ENCODE data around the gene ZNF653. TPM values are rescaled to one million over a fixed set of nuclear protein-coding genes. Genes with fewer than 3 reads are reported as not detected.
A peak's percentile ranks its signal among the peaks of the same experiment; 100 is the strongest.

ZNF653 gene
- polyA plus RNA-seq, 2 of the 4 experiments (the other 2 are of a cell fraction): 2.9 to 4.2 TPM

GRCh38 chr19:11499220-11499726 is 6.4 kb downstream of the ZNF653 start:
- H3K9me3 ChIP-seq: no peaks in the 10 kb centered on the region
- H3K4me3 ChIP-seq: no peak overlapping the region
- ChIA-PET CTCF (interaction anchor here (0.8 kb wide), 1 partner anchor 90 kb away, joined by 3 read pairs; no protein-coding TSS in a partner anchor), POLR2A (interaction anchor here (0.8 kb wide), 1 partner anchor 27 kb away, joined by 6 read pairs; no protein-coding TSS in a partner anchor)
- H3K4me2 ChIP-seq: no peak overlapping the region
- peaks cover 4% of the 10 kb centered on the region for H3K4me1 ChIP-seq
- TF ChIP-seq HOXB5 (CRISPR knock-in tag; IDR thresholded peaks at IDR 0.05) (no peak), ATOH8 (CRISPR knock-in tag; IDR thresholded peaks at IDR 0.05; ENCODE audit: low read depth) (no peak), MAZ (IDR thresholded peaks at IDR 0.05; ENCODE audit: borderline replicate concordance, low read depth, low read length) (no peak), PHF8 (IDR thresholded peaks at IDR 0.05; ENCODE audit: borderline replicate concordance, low read depth) (no peak), TP53 (CRISPR knock-in tag; IDR thresholded peaks at IDR 0.05) (no peak), RAD21 (conservative IDR thresholded peaks at IDR 0.05 in 1 of 2, IDR thresholded peaks at IDR 0.05 in 1 of 2) (no peak), GATA3 (IDR thresholded peaks at IDR 0.05; ENCODE audit: borderline replicate concordance) (no peak), CBX2 (IDR thresholded peaks at IDR 0.05; ENCODE audit: borderline replicate concordance, low read depth) (no peak), FOSL2 (IDR thresholded peaks at IDR 0.05) (no peak), FOSL2 (CRISPR knock-in tag; IDR thresholded peaks at IDR 0.05) (no peak), EP300 (IDR thresholded peaks at IDR 0.05) (no peak), MAX (IDR thresholded peaks at IDR 0.05) (no peak), RARB (CRISPR knock-in tag; IDR thresholded peaks at IDR 0.05) (no peak), POLR2A (IDR thresholded peaks at IDR 0.05; ENCODE audit: low read length) (no peak), NPAS2 (CRISPR knock-in tag; IDR thresholded peaks at IDR 0.05; ENCODE audit: borderline replicate concordance) (no peak), EHF (CRISPR knock-in tag; IDR thresholded peaks at IDR 0.05) (no peak)
- 90% methylated on average over 6 of the region's 6 CpGs for WGBS (ENCODE audit: missing lambda C conversion rate)
- no peak for ATAC-seq
- H3K27ac ChIP-seq: no peak overlapping the region
- FAIRE-seq: no peak
- no peak for DNase-seq (ENCODE audit: low read depth in 1 of 2, low spot score in 1 of 2)

- peaks cover 4% of the 10 kb centered on the region for H3K4me1 ChIP-seq
- POLR2A ChIA-PET: no interaction called here
- peak overlapping the region in 1 of 2 experiments; percentile 58; a peak in 3 of 6 replicates for H3K27ac ChIP-seq
- TF ChIP-seq MAFK (IDR thresholded peaks at IDR 0.05; ENCODE audit: partially characterized antibody) (peak; percentile 4), RAD21 (conservative IDR thresholded peaks at IDR 0.05 in 1 of 2, IDR thresholded peaks at IDR 0.05 in 1 of 2) (peak; percentile 50 to 56), HOXA7 (CRISPR knock-in tag; IDR thresholded peaks at IDR 0.05) (no peak), CTCF (IDR thresholded peaks at IDR 0.05) (peak; percentile 56), SMC3 (IDR thresholded peaks at IDR 0.05) (peak; percentile 66), ESRRA (IDR thresholded peaks at IDR 0.05; ENCODE audit: borderline replicate concordance, low read length) (no peak), FOSL2 (IDR thresholded peaks at IDR 0.05) (no peak), FOSL2 (CRISPR knock-in tag; IDR thresholded peaks at IDR 0.05) (peak; percentile 79), EHMT2 (IDR thresholded peaks at IDR 0.05; ENCODE audit: low read depth) (no peak)
- FAIRE-seq (no peak), DNase-seq (ENCODE audit: low read depth in 1 of 2, low spot score in 1 of 2) (peak; percentile 55 to 84), ATAC-seq (peak; percentile 91 to 98)
- no peaks in the 10 kb centered on the region for H3K9me3 ChIP-seq
- H3K4me2 ChIP-seq: no peak overlapping the region
- no peak overlapping the region for H3K4me3 ChIP-seq
- CTCF ChIA-PET: interaction anchor here (0.6 to 4.3 kb wide), 8 partner anchors 10 to 449 kb away, joined by 4 to 26 read pairs (median 4); no protein-coding TSS in a partner anchor
- 65% methylated on average over 11 of the region's 17 CpGs for WGBS (ENCODE audit: missing lambda C conversion rate)
Observed at GRCh38 chr19:11496391-11497163, 9.1 kb downstream of the ZNF653 start.
